Panc1 (cell line): Measurements from ENCODE around the gene SREK1. TPM values are rescaled to one million over a fixed set of nuclear protein-coding genes. Genes with fewer than 3 reads are reported as not detected.

ENCODE experiments used
- ATAC-seq: fragments of 200-7000 bp; cut with Tn5 transposase; 2 replicates; pipeline ENCODE4 v1.9.1; 2020; ENCODE audit warnings: mild to moderate bottlenecking, moderate library complexity
- BruUV-seq: library from RNA; stranded (reverse); fragments of 400-500 nt; replicated peaks from 2 replicates; lab custom pipeline; 2021; lab: Mats Ljungman, UMichigan
- CTCF ChIA-PET: fragments of 300-600 bp; sonication (Branson Sonifier 250); formaldehyde crosslinking; loops from one replicate; lab custom pipeline; 2022; ENCODE audit warnings: antibody characterized with exemption; lab: Charles Lee
- POLR2A ChIA-PET: fragments of 300-600 bp; sonication (Branson Sonifier 250); formaldehyde crosslinking; loops from one replicate; lab custom pipeline; 2022; ENCODE audit warnings: antibody characterized with exemption; lab: Charles Lee
- DNase-seq: peaks from one replicate; pipeline ENCODE4 v3.0.0-alpha.2; 2010; ENCODE audit warnings: low read depth, low spot score
- H3K27ac ChIP-seq: 2 replicates; pipeline ENCODE4 v1.5.1; 2011; ENCODE audit warnings: mild to moderate bottlenecking, low read length, inconsistent platforms
- H3K27me3 ChIP-seq: fragments of 200-500 bp; sonication (Bioruptor generic); 2 replicates; pipeline ENCODE4 v1.6.0; 2014; ENCODE audit warnings: low read length, inconsistent platforms; ENCODE audit not compliant: control insufficient read depth, insufficient read depth
- H3K36me3 ChIP-seq: fragments of 200-500 bp; sonication (Bioruptor generic); 2 replicates; pipeline ENCODE4 v1.5.1; 2014; ENCODE audit warnings: inconsistent platforms, mild to moderate bottlenecking, low read length, moderate library complexity; ENCODE audit not compliant: control insufficient read depth, insufficient read depth
- H3K4me1 ChIP-seq: 2 replicates; pipeline ENCODE4 v1.5.1; 2011; ENCODE audit warnings: inconsistent platforms, mild to moderate bottlenecking, low read length, moderate library complexity; ENCODE audit not compliant: control insufficient read depth, insufficient read depth
- H3K4me3 ChIP-seq, 2 experiments: 2 replicates each; pipeline ENCODE4 v1.5.1; 2011 to 2012; ENCODE audit warnings: low read depth in 2 of 2, low read length in 2 of 2, mild to moderate bottlenecking in 2 of 2, inconsistent platforms in 1 of 2, moderate library complexity in 1 of 2
- H3K9me3 ChIP-seq: fragments of 200-500 bp; sonication (Bioruptor generic); 2 replicates; pipeline ENCODE4 v1.5.1; 2014; ENCODE audit warnings: low read depth, mild to moderate bottlenecking, inconsistent platforms, low read length, moderate library complexity; ENCODE audit not compliant: control insufficient read depth, insufficient read depth
- CTCF ChIP-seq: fragments of 450-650 bp; IDR thresholded peaks from 2 replicates; pipeline ENCODE4 v1.5.1; 2017; ENCODE audit warnings: mild to moderate bottlenecking
- POLR2AphosphoS5 ChIP-seq: IDR thresholded peaks from 2 replicates; pipeline ENCODE4 v1.6.1; 2012; ENCODE audit warnings: mild to moderate bottlenecking, low read depth, low read length, moderate library complexity
- REST ChIP-seq, 2 experiments: IDR thresholded peaks; 2 replicates each; pipeline ENCODE4 v1.6.1; 2011 to 2012; ENCODE audit warnings: low read depth in 2 of 2, control low read depth in 1 of 2, low read length in 1 of 2, mild to moderate bottlenecking in 1 of 2, moderate library complexity in 1 of 2; ENCODE audit not compliant: insufficient read depth in 1 of 2
- SIN3A ChIP-seq: IDR thresholded peaks from 2 replicates; pipeline ENCODE4 v1.6.1; 2012; ENCODE audit warnings: low read depth, mild to moderate bottlenecking, low read length, moderate library complexity, borderline replicate concordance; ENCODE audit not compliant: insufficient read depth
- TCF7L2 ChIP-seq: IDR thresholded peaks from 2 replicates; pipeline ENCODE4 v1.6.1; 2011; ENCODE audit warnings: mild to moderate bottlenecking, low read depth, low read length, inconsistent platforms
- in situ Hi-C: cut with HindIII; loops from 2 replicates; pipeline ENCODE4 v1.10.0; 2016; ENCODE audit warnings: low sequenced_read_pairs, low pct_unique_long_range_greater_than_20kb
- intact Hi-C: fragments of 100-400 bp; cut with micrococcal nuclease; formaldehyde crosslinking; loops from one replicate; pipeline ENCODE4 v1.10.0; 2022; ENCODE audit not compliant: unreplicated experiment
- total RNA-seq: library from RNA; stranded (reverse); gene quantifications from one replicate; pipeline ENCODE4 v1.2.1, GENCODE V29; 2021; ENCODE audit not compliant: unreplicated experiment

Gene SREK1
- total RNA-seq, 1 experiment from 2014 or later: 89.7 TPM

- intact Hi-C loops: no loop called here
- H3K4me3 ChIP-seq: no peak overlapping the region
- ATAC-seq: no peak
- in situ Hi-C loops: no loop called here
- H3K27me3 ChIP-seq: no peaks in the 10 kb centered on the region
- no peak for TF ChIP-seq TCF7L2
- no peak for TF ChIP-seq POLR2AphosphoS5
- no peak for TF ChIP-seq CTCF
- TF ChIP-seq REST (IDR thresholded peaks at IDR 0.05; ENCODE audit: insufficient read depth in 1 of 2, low read depth in 2 of 2, low read length in 1 of 2): no peak
- TF ChIP-seq SIN3A: no peak
- CTCF ChIA-PET: no interaction called here
- no peaks in the 10 kb centered on the region for H3K4me1 ChIP-seq
- peaks cover 61% of the 10 kb centered on the region for H3K36me3 ChIP-seq
- H3K9me3 ChIP-seq: no peaks in the 10 kb centered on the region
- no TSS peak for BruUV-seq
- no peak overlapping the region for H3K27ac ChIP-seq
- DNase-seq: no peak
- POLR2A ChIA-PET: interaction anchor here (0.5 kb wide), 1 partner anchor 546 kb away, joined by 4 read pairs; no protein-coding TSS in a partner anchor
These were observed 36.4 kb downstream of the SREK1 start for GRCh38 chr5:66180282-66181155.

- in situ Hi-C loops: no loop called here
- H3K27ac ChIP-seq: no peak overlapping the region
- H3K27me3 ChIP-seq: no peaks in the 10 kb centered on the region
- peaks cover 17% of the 10 kb centered on the region; the same call in 1 of the 2 replicates for H3K36me3 ChIP-seq
- no peak overlapping the region for H3K4me3 ChIP-seq
- H3K4me1 ChIP-seq: no peaks in the 10 kb centered on the region
- CTCF ChIA-PET: no interaction called here
- DNase-seq (no peak), ATAC-seq (no peak)
- POLR2A ChIA-PET: no interaction called here
- no peak for TF ChIP-seq TCF7L2
- TF ChIP-seq SIN3A: no peak
- TF ChIP-seq CTCF: no peak
- no peak for TF ChIP-seq REST (IDR thresholded peaks at IDR 0.05; ENCODE audit: insufficient read depth in 1 of 2, low read depth in 2 of 2, low read length in 1 of 2)
- no peak for TF ChIP-seq POLR2AphosphoS5
- no TSS peak for BruUV-seq
- intact Hi-C loops: no loop called here
- H3K9me3 ChIP-seq: no peaks in the 10 kb centered on the region
These were observed 42.0 kb downstream of the SREK1 start for GRCh38 chr5:66186108-66186507.
